Breast epithelium (tissue), 3 donors: ENCODE data around the gene MYOG.

Source experiments
- POLR2A ChIP-seq: fragments of 450-650 bp; IDR thresholded peaks from one replicate; pipeline ENCODE4 v1.6.1; 2016; ENCODE audit warnings: antibody characterized with exemption, mild to moderate bottlenecking, moderate library complexity
- TF ChIP-seq, protein P1 (sequence below), 3 donors: fragments of 450-650 bp; IDR thresholded peaks; one replicate each; pipeline ENCODE4 v1.5.1; 2016 to 2017; ENCODE audit warnings: antibody characterized with exemption in 3 of 3, mild to moderate bottlenecking in 3 of 3, moderate library complexity in 3 of 3

DNA sequence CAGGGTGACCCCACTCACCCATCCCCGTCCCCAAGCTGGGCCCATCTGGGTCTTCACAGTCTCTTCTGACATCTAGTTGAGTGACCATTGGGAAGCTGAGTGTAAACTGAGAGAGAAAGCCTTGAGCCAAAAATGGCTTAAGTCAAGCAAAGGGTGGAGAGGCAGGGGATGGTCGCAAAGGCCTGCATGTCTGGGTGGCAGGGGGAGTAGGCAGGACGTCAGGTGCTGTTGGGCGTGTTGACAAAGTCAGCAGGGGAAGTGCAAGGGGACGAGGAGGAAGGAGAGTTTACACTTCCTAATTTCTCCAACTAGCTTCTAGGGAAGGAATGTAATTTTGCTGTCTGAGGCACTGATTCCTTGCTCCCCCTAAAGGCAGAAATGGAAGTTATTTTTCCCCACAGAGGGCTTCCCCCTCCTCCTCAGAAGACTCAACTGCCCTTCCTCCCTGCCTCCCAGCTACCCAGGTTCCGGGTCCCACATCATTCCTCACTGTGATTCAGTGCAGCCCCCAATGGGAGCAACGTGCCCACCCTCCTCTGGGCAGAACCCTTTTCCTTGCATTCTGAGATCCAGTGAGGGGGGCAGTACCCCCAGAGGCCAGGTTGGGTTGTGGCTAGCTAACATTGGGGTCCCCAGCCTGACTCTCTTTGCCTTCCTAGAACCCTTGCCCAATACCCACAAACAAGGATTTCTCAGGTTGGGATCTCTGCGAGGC lies 40.5 kb upstream of the MYOG start:
- no peak for TF ChIP-seq POLR2A
- TF ChIP-seq, protein P1, sequence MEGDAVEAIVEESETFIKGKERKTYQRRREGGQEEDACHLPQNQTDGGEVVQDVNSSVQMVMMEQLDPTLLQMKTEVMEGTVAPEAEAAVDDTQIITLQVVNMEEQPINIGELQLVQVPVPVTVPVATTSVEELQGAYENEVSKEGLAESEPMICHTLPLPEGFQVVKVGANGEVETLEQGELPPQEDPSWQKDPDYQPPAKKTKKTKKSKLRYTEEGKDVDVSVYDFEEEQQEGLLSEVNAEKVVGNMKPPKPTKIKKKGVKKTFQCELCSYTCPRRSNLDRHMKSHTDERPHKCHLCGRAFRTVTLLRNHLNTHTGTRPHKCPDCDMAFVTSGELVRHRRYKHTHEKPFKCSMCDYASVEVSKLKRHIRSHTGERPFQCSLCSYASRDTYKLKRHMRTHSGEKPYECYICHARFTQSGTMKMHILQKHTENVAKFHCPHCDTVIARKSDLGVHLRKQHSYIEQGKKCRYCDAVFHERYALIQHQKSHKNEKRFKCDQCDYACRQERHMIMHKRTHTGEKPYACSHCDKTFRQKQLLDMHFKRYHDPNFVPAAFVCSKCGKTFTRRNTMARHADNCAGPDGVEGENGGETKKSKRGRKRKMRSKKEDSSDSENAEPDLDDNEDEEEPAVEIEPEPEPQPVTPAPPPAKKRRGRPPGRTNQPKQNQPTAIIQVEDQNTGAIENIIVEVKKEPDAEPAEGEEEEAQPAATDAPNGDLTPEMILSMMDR (IDR thresholded peaks at IDR 0.05) = no peak
